ENCODE results near the gene GABBR2.
"Not testable (repeated sequence)": the region's sequence is repeated elsewhere in the genome, so short reads cannot be mapped to it uniquely, and the experiment has no call there.

GABBR2 gene

GRCh38 chr9:98684816-98685215, 23.9 kb downstream of the GABBR2 start:
- DNase-seq, result not testable (repeated sequence)

- DNase-seq, result no peak
These were observed 30.4 kb downstream of the GABBR2 start for GRCh38 chr9:98678244-98678842.

- no peak for DNase-seq
These were observed 35.1 kb downstream of the GABBR2 start for GRCh38 chr9:98673681-98674080.

- no peak for DNase-seq
These were observed 41.6 kb downstream of the GABBR2 start for GRCh38 chr9:98667005-98667640.

GRCh38 chr9:98665501-98665900, 43.2 kb downstream of the GABBR2 start:
- no peak for DNase-seq

- no peak for DNase-seq
These were observed 48.2 kb downstream of the GABBR2 start for GRCh38 chr9:98660541-98660940.

- DNase-seq, result no peak
These were observed 49.8 kb downstream of the GABBR2 start for GRCh38 chr9:98658951-98659351.

- no peak for DNase-seq
These were observed 50.8 kb downstream of the GABBR2 start for GRCh38 chr9:98657897-98658296.

GRCh38 chr9:98656511-98656910, 52.2 kb downstream of the GABBR2 start:
- no peak for DNase-seq

GRCh38 chr9:98655428-98655827, 53.3 kb downstream of the GABBR2 start:
- DNase-seq, result not testable (repeated sequence)

- DNase-seq, result no peak
These were observed 54.5 kb downstream of the GABBR2 start for GRCh38 chr9:98654247-98654646.

- DNase-seq, result no peak
These were observed 56.0 kb downstream of the GABBR2 start for GRCh38 chr9:98652741-98653140.

- DNase-seq, result no peak
These were observed 56.4 kb downstream of the GABBR2 start for GRCh38 chr9:98652302-98652701.

GRCh38 chr9:98647236-98647635, 61.5 kb downstream of the GABBR2 start:
- DNase-seq, result no peak

- no peak for DNase-seq
These were observed 64.7 kb downstream of the GABBR2 start for GRCh38 chr9:98644011-98644410.

GRCh38 chr9:98642661-98643312, 65.9 kb downstream of the GABBR2 start:
- no peak for DNase-seq

- DNase-seq, result no peak
These were observed 67.0 kb downstream of the GABBR2 start for GRCh38 chr9:98641695-98642094.

- DNase-seq, result no peak
These were observed 68.3 kb downstream of the GABBR2 start for GRCh38 chr9:98640394-98640793.

- DNase-seq, result no peak
These were observed 69.6 kb downstream of the GABBR2 start for GRCh38 chr9:98639133-98639532.

- no peak for DNase-seq
These were observed 71.4 kb downstream of the GABBR2 start for GRCh38 chr9:98637381-98637780.

GRCh38 chr9:98635374-98635773, 73.4 kb downstream of the GABBR2 start:
- no peak for DNase-seq

GRCh38 chr9:98634685-98635336, 73.9 kb downstream of the GABBR2 start:
- no peak for DNase-seq

- no peak for DNase-seq
These were observed 75.9 kb downstream of the GABBR2 start for GRCh38 chr9:98632839-98633238.

GRCh38 chr9:98627296-98627695, 81.4 kb downstream of the GABBR2 start:
- DNase-seq, result no peak
